HG02885 (cell line): ENCODE measurements around the gene ZNF446.
A peak's percentile ranks its signal among the peaks of the same experiment; 100 is the strongest.
"Not testable (repeated sequence)": the region's sequence is repeated elsewhere in the genome, so short reads cannot be mapped to it uniquely, and the experiment has no call there.

Source experiments
- ATAC-seq: cut with Tn5 transposase; IDR thresholded peaks from one replicate; pipeline ENCODE4 v1.9.1; 2021; ENCODE audit warnings: mild to moderate bottlenecking; ENCODE audit not compliant: unreplicated experiment, poor library complexity

The ZNF446 gene

GRCh38 chr19:58469241-58470013 lies 6.7 kb upstream of the ZNF446 start:
- no peak for ATAC-seq

DNA sequence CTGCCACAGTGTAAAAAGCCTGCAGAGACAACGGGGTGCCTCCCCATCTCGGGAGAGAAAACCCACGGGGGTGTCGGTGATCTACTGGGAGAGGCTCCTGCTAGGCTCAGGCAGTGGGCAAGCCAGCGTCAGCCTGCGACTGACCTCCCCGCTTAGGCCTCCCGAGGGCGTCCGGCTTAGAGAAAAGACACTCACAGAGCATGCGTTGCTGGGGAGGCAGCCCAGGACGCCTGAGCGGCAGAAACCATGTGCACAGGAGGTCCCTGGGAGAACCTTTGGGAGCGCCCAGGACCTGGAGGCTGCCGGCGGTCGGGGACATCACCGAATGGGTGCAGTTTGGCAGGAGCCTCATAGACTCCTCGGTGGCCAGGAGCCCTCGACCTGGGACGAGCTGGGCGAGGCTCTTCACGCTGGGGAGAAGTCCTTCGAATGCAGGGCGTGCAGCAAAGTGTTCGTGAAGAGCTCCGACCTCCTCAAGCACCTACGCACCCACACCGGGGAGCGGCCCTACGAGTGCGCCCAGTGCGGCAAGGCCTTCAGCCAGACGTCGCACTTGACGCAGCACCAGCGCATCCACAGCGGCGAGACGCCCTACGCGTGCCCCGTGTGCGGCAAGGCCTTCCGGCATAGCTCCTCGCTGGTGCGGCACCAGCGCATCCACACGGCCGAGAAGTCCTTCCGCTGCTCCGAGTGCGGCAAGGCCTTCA lies 5.2 kb upstream of the ZNF446 start:
- not testable (repeated sequence) for ATAC-seq

DNA sequence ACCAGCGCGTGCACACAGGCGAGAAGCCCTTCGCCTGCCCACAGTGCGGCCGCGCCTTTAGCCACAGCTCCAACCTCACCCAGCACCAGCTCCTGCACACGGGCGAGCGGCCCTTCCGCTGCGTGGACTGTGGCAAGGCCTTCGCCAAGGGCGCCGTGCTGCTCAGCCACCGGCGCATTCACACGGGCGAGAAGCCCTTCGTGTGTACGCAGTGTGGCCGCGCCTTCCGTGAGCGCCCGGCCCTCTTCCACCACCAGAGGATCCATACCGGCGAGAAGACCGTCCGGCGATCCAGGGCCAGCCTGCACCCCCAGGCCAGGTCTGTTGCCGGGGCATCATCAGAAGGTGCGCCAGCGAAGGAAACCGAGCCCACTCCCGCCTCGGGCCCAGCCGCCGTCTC lies 4.4 kb upstream of the ZNF446 start:
- no peak for ATAC-seq

DNA sequence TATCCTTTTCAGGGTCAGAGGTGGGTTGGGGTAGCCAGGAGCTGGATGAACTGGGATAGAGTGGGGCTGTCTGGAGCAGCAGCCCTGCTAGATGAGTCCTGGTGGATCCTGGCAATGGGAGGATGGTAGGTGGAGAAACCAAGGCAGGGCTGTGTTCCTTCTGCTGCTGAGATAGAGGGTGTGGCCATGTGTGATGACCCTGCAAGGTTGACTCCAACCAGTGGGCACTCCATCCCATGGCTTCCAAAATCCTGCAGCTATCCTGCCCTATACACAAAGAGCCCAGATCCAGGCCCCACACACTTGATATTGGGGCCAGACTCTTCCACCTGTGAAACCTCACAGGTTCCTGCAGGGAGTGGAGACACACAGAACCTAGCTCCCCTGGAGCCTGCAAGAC lies 2.4 kb upstream of the ZNF446 start:
- no peak for ATAC-seq

DNA sequence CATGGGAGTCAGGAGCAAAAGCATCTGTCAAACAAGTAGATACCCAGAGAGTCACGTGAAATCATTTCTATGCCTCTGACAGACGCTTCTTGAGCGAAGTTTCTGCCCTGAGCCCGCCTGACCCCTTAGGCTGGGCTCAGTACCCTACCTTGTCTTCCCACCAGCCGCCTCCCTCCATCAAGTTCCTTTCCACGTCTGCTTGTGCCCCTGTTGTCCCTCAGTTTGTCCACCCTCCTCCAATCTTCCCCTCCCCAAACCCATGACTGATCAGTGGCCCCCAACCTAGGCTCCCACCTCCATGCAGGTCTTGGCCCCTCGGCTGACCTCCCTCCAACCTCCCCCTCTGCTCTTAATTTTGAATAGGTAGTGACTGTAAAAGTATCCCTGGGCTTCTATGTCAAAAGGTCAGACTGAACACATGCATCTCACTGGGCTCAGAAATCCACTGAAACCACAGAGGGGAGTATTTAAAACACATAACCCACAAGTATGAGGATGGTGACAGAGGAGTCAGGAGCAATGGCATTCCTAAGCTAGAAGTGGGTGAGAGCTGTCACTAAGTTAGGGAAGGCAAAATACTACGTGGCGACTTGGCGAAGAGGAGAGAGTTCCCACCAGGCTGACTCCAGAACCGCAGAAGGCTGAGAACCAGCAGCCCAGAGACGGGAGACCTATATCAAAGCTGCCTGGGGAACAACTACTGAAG lies 1.7 kb upstream of the ZNF446 start:
- ATAC-seq, result no peak

- peak; percentile 5 for ATAC-seq
Measured at GRCh38 chr19:58474997-58475713, 997 bp upstream of the ZNF446 start.

DNA sequence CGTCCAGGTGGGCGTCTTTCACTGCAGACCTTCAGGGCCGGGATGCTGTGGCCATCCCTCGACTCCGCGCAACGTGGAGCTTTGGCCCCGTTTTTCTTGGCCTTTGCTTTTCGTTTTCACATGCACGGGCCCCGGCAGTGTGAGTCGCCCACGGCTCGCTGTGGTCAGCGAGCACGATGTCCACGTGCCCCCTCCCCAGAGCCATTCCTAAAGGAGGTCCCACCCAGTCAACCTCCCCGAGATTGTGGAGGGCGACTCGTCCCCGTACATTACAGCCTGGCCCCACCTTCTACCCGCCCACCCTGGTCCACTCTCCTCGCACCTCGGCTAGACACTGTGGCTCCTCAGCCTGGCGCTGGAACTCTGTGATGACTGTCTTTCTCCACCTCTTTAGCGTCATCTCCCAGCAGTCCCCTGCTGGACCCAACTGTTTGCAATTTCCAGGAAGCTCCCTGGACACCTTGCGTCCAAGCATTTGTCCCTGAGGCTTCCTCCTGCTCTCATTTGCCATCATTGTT lies 405 bp downstream of the ZNF446 start:
- peak; percentile 4 for ATAC-seq

GRCh38 chr19:58477130-58477529 lies 978 bp downstream of the ZNF446 start:
- ATAC-seq, result no peak

- ATAC-seq, result no peak
Measured at GRCh38 chr19:58477871-58478270, 1.7 kb downstream of the ZNF446 start.

- ATAC-seq, result no peak
Measured at GRCh38 chr19:58479303-58479702, 3.2 kb downstream of the ZNF446 start.

- no peak for ATAC-seq
Measured at GRCh38 chr19:58479736-58480480, 3.8 kb downstream of the ZNF446 start.

GRCh38 chr19:58480481-58480830 lies 4.3 kb downstream of the ZNF446 start:
- ATAC-seq, result no peak

- no peak for ATAC-seq
Measured at GRCh38 chr19:58480831-58481230, 4.7 kb downstream of the ZNF446 start.

DNA sequence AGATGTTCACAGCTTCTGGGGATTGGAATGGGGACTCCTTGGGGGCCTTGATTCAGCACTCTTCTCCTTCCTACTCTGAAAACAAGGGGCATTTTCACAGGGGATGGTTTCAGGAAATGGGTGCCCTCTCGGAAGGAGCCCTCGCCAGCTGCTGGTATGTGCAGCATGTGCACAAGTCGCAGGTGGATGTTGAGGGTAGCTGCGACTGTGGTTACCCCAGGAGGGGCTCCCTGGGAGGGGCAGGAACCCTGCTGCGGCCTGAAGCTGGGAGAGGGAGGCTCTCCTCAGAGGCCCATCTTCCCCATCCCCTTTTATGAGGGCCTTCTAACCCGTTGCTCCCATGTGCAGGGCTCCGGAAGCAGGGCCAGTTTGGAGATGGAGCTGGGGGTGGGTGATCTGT lies 6.2 kb downstream of the ZNF446 start:
- no peak for ATAC-seq

DNA sequence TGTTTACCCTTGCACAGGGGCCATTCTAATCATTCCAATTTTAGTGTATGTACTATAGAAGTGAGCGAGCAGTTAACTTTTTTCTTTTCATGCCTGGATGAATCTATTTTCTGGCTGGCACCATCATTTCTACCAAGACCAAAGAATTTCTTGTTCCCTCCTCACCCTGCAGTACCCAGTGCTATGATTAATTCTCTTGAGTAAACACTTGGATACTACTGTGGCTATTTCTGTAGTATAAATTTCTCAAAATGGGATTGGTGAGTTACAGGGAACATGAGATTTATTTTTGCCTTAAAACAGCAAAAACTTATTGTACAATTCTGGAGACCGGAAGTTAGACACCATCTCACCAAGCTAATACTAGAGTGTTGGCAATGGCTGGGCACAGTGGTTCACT lies 7.6 kb downstream of the ZNF446 start:
- no peak for ATAC-seq

DNA sequence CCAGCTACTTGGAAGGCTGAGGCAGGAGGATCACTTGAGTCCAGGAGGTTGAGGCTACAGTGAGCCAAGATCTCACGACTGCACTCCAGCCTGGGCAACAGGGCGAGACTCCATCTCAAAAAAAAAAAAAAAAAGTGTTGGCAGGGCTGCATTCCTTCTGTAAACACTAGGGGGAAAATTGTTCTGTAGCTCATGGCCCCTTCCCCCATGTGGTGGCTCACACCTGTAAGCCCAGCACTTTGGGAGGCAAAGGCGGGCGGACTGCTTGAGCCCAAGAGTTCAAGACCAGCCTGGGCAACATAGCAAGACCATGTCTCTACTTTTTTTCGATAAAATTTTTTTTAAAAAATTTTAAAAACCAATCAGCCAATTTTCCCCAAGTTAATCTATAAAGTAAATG lies 8.2 kb downstream of the ZNF446 start:
- not testable (repeated sequence) for ATAC-seq

GRCh38 chr19:58491393-58491792 lies 15.2 kb downstream of the ZNF446 start:
- no peak for ATAC-seq

DNA sequence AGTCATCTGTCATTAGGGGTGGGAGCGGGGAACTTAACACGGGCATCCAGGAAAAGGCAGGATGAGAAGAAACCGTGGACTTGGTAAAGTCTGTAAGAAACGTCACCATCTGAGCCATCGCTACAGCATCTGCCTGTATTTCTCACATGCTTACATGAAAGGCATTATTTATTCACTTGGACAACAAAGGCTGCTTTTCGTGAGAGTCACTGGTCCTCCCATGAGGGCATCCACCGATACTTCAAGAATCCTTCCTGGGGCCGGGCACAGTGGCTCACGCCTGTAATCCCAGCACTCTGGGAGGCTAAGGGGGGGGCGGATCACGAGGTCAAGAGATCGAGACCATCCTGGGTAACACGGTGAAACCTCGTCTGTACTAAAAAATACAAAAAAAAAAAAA lies 16.1 kb downstream of the ZNF446 start:
- ATAC-seq, result no peak

DNA sequence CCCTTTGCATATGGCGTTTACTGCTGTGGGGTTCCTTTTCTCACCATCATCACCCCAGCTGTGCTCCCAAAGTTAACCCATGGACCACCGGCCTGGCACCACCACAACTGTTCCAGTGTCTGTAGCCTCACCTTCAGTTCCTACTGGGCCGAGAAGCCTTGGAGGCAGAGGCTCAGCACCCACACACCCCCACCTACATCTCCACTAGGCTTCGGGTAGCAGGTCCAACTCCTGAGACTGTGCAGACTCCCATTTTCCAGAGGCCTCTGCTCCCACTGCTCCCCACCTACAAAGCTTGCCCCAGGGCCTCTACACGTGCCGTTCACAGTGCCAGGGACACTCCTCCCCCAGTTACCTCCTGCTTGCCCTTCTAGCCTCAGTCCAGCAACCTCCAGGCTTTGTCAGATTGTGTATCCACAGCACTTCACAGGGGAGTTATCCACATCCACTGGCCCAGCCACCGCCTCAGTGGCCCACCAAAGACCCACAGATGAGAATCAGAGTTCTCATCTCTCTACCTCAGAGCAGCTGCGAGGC lies 21.6 kb downstream of the ZNF446 start:
- no peak for ATAC-seq
